GM12892 (cell line): ENCODE data around the gene KIF25.

ENCODE experiments used
- DNase-seq: peaks from one replicate; pipeline ENCODE4 v3.0.0; 2011; ENCODE audit not compliant: insufficient read length
- FAIRE-seq: peaks from 2 replicates; lab custom pipeline; 2011; peaks lifted over from hg19 to GRCh38; lab: Jason Lieb, UNC
- POLR2A ChIP-seq: IDR thresholded peaks from 2 replicates; pipeline ENCODE4 v1.6.1; 2011; ENCODE audit warnings: low read depth, low read length, control low read depth
- POLR2AphosphoS5 ChIP-seq: IDR thresholded peaks from 2 replicates; pipeline ENCODE4 v1.6.1; 2011; ENCODE audit warnings: low read depth, low read length, control low read depth
- TAF1 ChIP-seq: IDR thresholded peaks from 2 replicates; pipeline ENCODE4 v1.6.1; 2011; ENCODE audit warnings: low read depth, mild to moderate bottlenecking, control low read depth, low read length, borderline replicate concordance

Gene KIF25

GRCh38 chr6:168057836-168058235 is 60.4 kb downstream of the KIF25 start:
- FAIRE-seq (no peak), DNase-seq (no peak)
- TF ChIP-seq POLR2A: no peak
- no peak for TF ChIP-seq TAF1
- TF ChIP-seq POLR2AphosphoS5: no peak

- DNase-seq (no peak), FAIRE-seq (no peak)
- no peak for TF ChIP-seq TAF1
Observed at GRCh38 chr6:168058691-168059551, 61.5 kb downstream of the KIF25 start.

GRCh38 chr6:168060521-168060931 is 63.1 kb downstream of the KIF25 start:
- TF ChIP-seq POLR2AphosphoS5: no peak
- TF ChIP-seq POLR2A: no peak
- no peak for TF ChIP-seq TAF1
- FAIRE-seq (no peak), DNase-seq (no peak)

GRCh38 chr6:168061269-168062210 is 64.1 kb downstream of the KIF25 start:
- DNase-seq (no peak), FAIRE-seq (no peak)
- no peak for TF ChIP-seq POLR2A

- no peak for DNase-seq
- no peak for FAIRE-seq
- TF ChIP-seq POLR2A: no peak
- no peak for TF ChIP-seq TAF1
- TF ChIP-seq POLR2AphosphoS5: no peak
Observed at GRCh38 chr6:168062346-168063289, 65.1 kb downstream of the KIF25 start.

GRCh38 chr6:168063431-168063830 is 66.0 kb downstream of the KIF25 start:
- DNase-seq (no peak), FAIRE-seq (no peak)
- TF ChIP-seq POLR2AphosphoS5: no peak
- no peak for TF ChIP-seq POLR2A
- TF ChIP-seq TAF1: no peak

- DNase-seq: no peak
- FAIRE-seq: no peak
- TF ChIP-seq POLR2AphosphoS5 (no peak), TAF1 (no peak), POLR2A (no peak)
Observed at GRCh38 chr6:168064226-168064807, 66.8 kb downstream of the KIF25 start.

- DNase-seq (no peak), FAIRE-seq (no peak)
- TF ChIP-seq TAF1 (no peak), POLR2AphosphoS5 (no peak), POLR2A (no peak)
Observed at GRCh38 chr6:168067081-168067759, 69.7 kb downstream of the KIF25 start.

GRCh38 chr6:168070804-168071203 is 73.3 kb downstream of the KIF25 start:
- FAIRE-seq: no peak

GRCh38 chr6:168071620-168072019 is 74.1 kb downstream of the KIF25 start:
- no peak for FAIRE-seq
- TF ChIP-seq POLR2A (no peak), TAF1 (no peak), POLR2AphosphoS5 (no peak)
- no peak for DNase-seq

More at GRCh38 chr6:168070804-168071203, 73.3 kb downstream of the KIF25 start:
- no peak for TF ChIP-seq TAF1
- no peak for TF ChIP-seq POLR2AphosphoS5
- no peak for TF ChIP-seq POLR2A
- no peak for DNase-seq
